ENCODE results near the gene C1orf105. TPM values are rescaled to one million over a fixed set of nuclear protein-coding genes. Genes with fewer than 3 reads are reported as not detected.
"Not testable (repeated sequence)": the region's sequence is repeated elsewhere in the genome, so short reads cannot be mapped to it uniquely, and the experiment has no call there.

Gene C1orf105
- total RNA-seq, 1 donor from 2014 or later, result not detected

DNA sequence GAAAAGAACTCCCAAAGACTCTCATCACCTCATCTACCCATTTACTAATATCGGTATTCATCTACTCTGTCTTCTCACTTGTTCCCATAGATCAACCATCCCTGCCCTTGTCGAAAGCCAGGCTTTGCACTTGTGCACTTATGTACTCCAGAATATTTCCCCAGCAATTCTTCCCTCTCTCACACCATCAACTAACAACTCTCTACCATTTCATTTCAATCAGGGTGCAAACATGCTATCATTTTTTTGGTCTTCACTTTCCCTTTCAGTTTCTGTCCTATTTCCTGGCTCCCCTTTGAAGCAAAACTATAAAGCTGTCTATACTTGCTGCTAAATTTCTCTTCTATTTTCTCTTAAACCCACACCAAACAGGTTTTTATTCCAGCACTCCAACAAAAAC is 6.7 kb downstream of the C1orf105 start:
- no peak for DNase-seq (ENCODE audit: low read depth)
- TF ChIP-seq, protein P1, sequence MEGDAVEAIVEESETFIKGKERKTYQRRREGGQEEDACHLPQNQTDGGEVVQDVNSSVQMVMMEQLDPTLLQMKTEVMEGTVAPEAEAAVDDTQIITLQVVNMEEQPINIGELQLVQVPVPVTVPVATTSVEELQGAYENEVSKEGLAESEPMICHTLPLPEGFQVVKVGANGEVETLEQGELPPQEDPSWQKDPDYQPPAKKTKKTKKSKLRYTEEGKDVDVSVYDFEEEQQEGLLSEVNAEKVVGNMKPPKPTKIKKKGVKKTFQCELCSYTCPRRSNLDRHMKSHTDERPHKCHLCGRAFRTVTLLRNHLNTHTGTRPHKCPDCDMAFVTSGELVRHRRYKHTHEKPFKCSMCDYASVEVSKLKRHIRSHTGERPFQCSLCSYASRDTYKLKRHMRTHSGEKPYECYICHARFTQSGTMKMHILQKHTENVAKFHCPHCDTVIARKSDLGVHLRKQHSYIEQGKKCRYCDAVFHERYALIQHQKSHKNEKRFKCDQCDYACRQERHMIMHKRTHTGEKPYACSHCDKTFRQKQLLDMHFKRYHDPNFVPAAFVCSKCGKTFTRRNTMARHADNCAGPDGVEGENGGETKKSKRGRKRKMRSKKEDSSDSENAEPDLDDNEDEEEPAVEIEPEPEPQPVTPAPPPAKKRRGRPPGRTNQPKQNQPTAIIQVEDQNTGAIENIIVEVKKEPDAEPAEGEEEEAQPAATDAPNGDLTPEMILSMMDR (IDR thresholded peaks at IDR 0.05; ENCODE audit: insufficient read depth, low read length, poor library complexity, severe bottlenecking), result no peak
- H3K36me3 ChIP-seq (ENCODE audit: control insufficient read depth, insufficient read depth, low read length), result no peaks in the 10 kb centered on the region
- H3K4me3 ChIP-seq (ENCODE audit: low read depth, low read length), result no peak overlapping the region
- no peaks in the 10 kb centered on the region for H3K27me3 ChIP-seq (ENCODE audit: control insufficient read depth, insufficient read depth, low read length)

DNA sequence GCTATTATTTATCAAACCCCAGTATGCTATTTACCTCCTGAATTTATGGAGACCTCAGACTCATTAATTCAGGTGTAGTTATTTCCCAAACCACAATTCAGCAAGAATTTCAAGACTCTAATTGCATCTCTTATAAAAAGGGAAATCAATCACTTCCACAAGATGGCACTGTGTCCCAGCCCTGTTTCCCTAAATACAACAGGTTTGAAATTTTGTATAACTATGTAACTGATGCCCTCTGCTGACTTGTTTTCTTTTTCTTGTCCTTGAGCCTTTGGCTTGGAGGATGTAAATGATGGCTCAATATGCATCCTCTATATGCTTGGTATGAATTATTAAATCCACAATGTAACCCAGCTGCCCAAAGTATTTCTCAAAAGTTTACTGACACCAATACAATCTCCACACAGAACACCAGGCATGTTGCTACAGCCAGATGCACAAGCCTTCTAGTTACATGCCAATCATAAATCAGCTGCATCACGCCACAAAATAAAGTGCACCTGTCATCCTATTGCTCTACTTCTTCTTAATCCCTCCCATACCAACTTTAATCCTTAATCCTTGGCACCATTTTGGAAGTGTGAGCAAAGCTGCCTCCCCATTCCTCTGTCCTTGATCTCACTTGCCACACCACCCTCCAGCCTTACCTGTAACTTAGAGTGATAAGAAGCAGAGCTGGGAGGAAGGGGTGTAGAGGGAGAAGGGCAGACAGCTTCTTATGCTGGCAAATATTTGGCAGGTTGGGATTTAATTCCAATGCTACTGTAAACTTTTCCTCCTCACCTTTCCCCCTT is 9.0 kb downstream of the C1orf105 start:
- H3K27me3 ChIP-seq (ENCODE audit: control insufficient read depth, insufficient read depth, low read length), result no peaks in the 10 kb centered on the region
- no peak overlapping the region for H3K4me3 ChIP-seq (ENCODE audit: low read depth, low read length)
- no peak for DNase-seq (ENCODE audit: low read depth)
- no peaks in the 10 kb centered on the region for H3K36me3 ChIP-seq (ENCODE audit: control insufficient read depth, insufficient read depth, low read length)
- TF ChIP-seq, protein P1 (IDR thresholded peaks at IDR 0.05; ENCODE audit: insufficient read depth, low read length, poor library complexity, severe bottlenecking), result peak; percentile 74

DNA sequence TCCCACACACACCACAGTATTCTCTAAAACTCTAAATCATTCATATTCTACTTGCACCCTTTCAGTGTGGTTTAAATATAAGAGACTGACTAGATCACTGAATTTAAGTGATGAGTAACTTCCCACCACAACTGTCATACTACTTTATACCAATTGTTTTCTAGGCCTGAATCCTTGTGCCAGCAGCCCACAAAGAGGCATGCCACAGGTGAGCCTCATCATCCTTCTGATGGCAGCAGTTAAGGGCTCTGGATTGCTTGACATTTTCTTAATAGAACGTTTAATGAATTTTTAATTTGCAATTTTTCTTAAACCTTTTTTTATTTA is 9.6 kb downstream of the C1orf105 start:
- Histone ChIP-seq H3K36me3 (ENCODE audit: control insufficient read depth, insufficient read depth, low read length) (no peaks in the 10 kb centered on the region), H3K4me3 (ENCODE audit: low read depth, low read length) (no peak overlapping the region), H3K27me3 (ENCODE audit: control insufficient read depth, insufficient read depth, low read length) (no peaks in the 10 kb centered on the region)
- no peak for DNase-seq (ENCODE audit: low read depth)
- TF ChIP-seq, protein P1 (IDR thresholded peaks at IDR 0.05; ENCODE audit: insufficient read depth, low read length, poor library complexity, severe bottlenecking), result no peak

DNA sequence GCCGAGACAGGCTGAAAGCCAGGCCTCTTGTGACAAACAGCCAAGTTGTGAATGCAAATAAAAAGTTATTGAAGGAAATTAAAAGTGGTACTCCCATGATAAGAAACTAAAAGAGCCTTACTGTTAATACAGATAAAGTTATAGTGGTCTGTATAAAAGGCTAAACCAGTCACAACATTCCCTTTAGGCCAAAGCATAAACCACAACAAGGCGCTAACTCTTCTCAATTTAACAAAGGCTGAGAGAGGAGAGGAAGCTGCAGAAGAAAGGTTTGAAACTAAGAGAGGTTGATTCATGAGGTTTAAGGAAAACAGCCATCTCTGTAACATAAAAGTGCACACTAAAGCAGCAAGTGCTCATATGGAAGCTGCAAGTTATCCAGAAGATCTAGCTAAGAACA is 10.7 kb downstream of the C1orf105 start:
- Histone ChIP-seq H3K36me3 (ENCODE audit: control insufficient read depth, insufficient read depth, low read length) (no peaks in the 10 kb centered on the region), H3K4me3 (ENCODE audit: low read depth, low read length) (no peak overlapping the region), H3K27me3 (ENCODE audit: control insufficient read depth, insufficient read depth, low read length) (no peaks in the 10 kb centered on the region)
- TF ChIP-seq, protein P1 (IDR thresholded peaks at IDR 0.05; ENCODE audit: insufficient read depth, low read length, poor library complexity, severe bottlenecking), result no peak
- no peak for DNase-seq (ENCODE audit: low read depth)

DNA sequence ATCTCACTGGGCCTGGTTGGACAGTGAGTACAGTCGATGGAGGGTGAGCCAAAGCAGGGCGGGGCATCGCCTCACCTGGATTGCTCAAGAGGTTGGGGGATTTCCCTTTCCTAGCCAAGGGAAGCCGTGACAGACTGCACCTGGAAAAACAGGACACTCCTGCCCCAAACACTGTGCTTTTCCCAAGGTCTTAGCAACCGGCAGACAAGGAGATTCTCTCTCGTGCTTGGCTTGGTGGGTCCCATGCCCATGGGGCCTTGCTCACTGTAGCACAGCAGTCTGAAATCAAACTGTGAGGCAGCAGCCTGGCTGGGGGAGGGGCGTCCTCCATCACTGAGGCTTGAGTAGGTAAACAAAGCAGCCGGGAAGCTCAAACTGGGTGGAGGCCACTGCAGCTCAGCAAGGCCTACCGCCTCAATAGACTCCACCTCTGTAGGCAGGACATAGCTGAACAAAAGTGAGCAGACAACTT is 11.3 kb downstream of the C1orf105 start:
- TF ChIP-seq, protein P1 (IDR thresholded peaks at IDR 0.05; ENCODE audit: insufficient read depth, low read length, poor library complexity, severe bottlenecking), result no peak
- no peak overlapping the region for H3K4me3 ChIP-seq (ENCODE audit: low read depth, low read length)
- H3K27me3 ChIP-seq (ENCODE audit: control insufficient read depth, insufficient read depth, low read length), result no peaks in the 10 kb centered on the region
- no peaks in the 10 kb centered on the region for H3K36me3 ChIP-seq (ENCODE audit: control insufficient read depth, insufficient read depth, low read length)
- no peak for DNase-seq (ENCODE audit: low read depth)

DNA sequence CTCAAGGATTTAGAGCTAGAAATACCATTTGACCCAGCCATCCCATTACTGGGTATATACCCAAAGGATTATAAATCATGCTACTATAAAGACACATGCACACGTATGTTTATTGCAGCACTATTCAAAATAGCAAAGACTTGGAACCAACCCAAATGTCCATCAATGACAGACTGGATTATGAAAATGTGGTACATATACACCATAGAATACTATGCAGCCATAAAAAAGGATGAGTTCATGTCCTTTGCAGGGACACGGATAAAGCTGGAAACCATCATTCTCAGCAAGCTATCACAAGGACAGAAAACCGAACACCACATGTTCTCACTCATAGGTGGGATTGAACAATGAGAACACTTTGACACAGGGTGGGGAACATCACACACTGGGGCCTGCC is 16.7 kb downstream of the C1orf105 start:
- H3K27me3 ChIP-seq (ENCODE audit: control insufficient read depth, insufficient read depth, low read length); DNase-seq (ENCODE audit: low read depth); H3K36me3 ChIP-seq (ENCODE audit: control insufficient read depth, insufficient read depth, low read length); H3K4me3 ChIP-seq (ENCODE audit: low read depth, low read length): not testable (repeated sequence)
